CD4-positive, CD25-positive, alpha-beta regulatory T cell (primary cell): Measurements from ENCODE around the gene IQGAP1. TPM values are rescaled to one million over a fixed set of nuclear protein-coding genes. Genes with fewer than 3 reads are reported as not detected.

Experiments
- ATAC-seq, 2 donors: fragments of 150-1000 bp; cut with Tn5 transposase; one replicate each; pipeline ENCODE4 v1.10.0; 2021; ENCODE audit warnings: low read depth in 2 of 2, moderate number of reproducible peaks in 2 of 2, moderate library complexity in 1 of 2
- DNase-seq, 3 donors: peaks; one replicate each; pipeline versions ENCODE4 v3.0.0 to v3.0.0-alpha.2; 2012 to 2022; ENCODE audit warnings: mixed read lengths in 1 of 3
- H3K27ac ChIP-seq: one replicate; pipeline ENCODE4 v1.7.0; 2013; ENCODE audit warnings: mild to moderate bottlenecking, low read length; ENCODE audit not compliant: insufficient read depth, poor library complexity, severe bottlenecking
- H3K27me3 ChIP-seq: one replicate; pipeline ENCODE4 v1.7.0; 2013; ENCODE audit warnings: low read length; ENCODE audit not compliant: control insufficient read depth, insufficient read depth
- H3K36me3 ChIP-seq: one replicate; pipeline ENCODE4 v1.7.0; 2013; ENCODE audit warnings: mild to moderate bottlenecking, low read length, moderate library complexity; ENCODE audit not compliant: control insufficient read depth, insufficient read depth
- H3K4me1 ChIP-seq: 2 replicates; pipeline ENCODE4 v1.7.0; 2013; ENCODE audit warnings: mild to moderate bottlenecking, low read length; ENCODE audit not compliant: insufficient read depth, control insufficient read depth, poor library complexity, severe bottlenecking
- H3K4me3 ChIP-seq: one replicate; pipeline ENCODE4 v1.7.0; 2013; ENCODE audit warnings: low read depth, mild to moderate bottlenecking, low read length, moderate library complexity
- H3K9me3 ChIP-seq, 2 experiments: 1 replicate in 1 of 2; 2 replicates in 1 of 2; pipeline ENCODE4 v1.7.0; 2013; ENCODE audit warnings: low read length in 2 of 2, mild to moderate bottlenecking in 1 of 2, moderate library complexity in 1 of 2; ENCODE audit not compliant: control insufficient read depth in 2 of 2
- H3K27ac Mint-ChIP-seq, 3 donors: one replicate each; pipeline ENCODE4 v1.8.0; 2020 to 2022; ENCODE audit warnings: mild to moderate bottlenecking in 3 of 3, mixed read lengths in 3 of 3, moderate library complexity in 2 of 3
- H3K27me3 Mint-ChIP-seq: one replicate; pipeline ENCODE4 v1.8.0; 2022; ENCODE audit warnings: mild to moderate bottlenecking, mixed read lengths
- H3K36me3 Mint-ChIP-seq: one replicate; pipeline ENCODE4 v1.8.0; 2020; ENCODE audit warnings: mixed read lengths
- H3K4me1 Mint-ChIP-seq, 4 donors: one replicate each; pipeline ENCODE4 v1.8.0; 2020 to 2022; ENCODE audit warnings: mixed read lengths in 4 of 4, mild to moderate bottlenecking in 1 of 4
- H3K4me3 Mint-ChIP-seq, 4 donors: one replicate each; pipeline ENCODE4 v1.8.0; 2020 to 2022; ENCODE audit warnings: mild to moderate bottlenecking in 4 of 4, mixed read lengths in 4 of 4, moderate library complexity in 3 of 4
- H3K9me3 Mint-ChIP-seq, 7 donors: one replicate each; pipeline ENCODE4 v1.8.0; 2020 to 2022; ENCODE audit warnings: mixed read lengths in 7 of 7, mild to moderate bottlenecking in 3 of 7, moderate library complexity in 2 of 7
- polyA plus RNA-seq, 4 donors: library from polyadenylated mRNA; unstranded; fragments of 300-500 nt; fragmentation: Illumina TruSeq; gene quantifications; one replicate each; pipeline ENCODE4 v1.2.3, GENCODE V29; 2021
- total RNA-seq: library from RNA; stranded (reverse); gene quantifications from one replicate; pipeline ENCODE4 v1.2.3, GENCODE V29; 2022

Gene IQGAP1
- total and polyA plus RNA-seq, 5 donors from 2014 or later: 98.2 to 198 (median 144) TPM

- no peaks in the 10 kb centered on the region for H3K27me3 ChIP-seq
- H3K27ac ChIP-seq: no peak overlapping the region
- no peak overlapping the region for H3K4me3 ChIP-seq
- DNase-seq: no peak
- H3K4me3 Mint-ChIP-seq: no peak overlapping the region
- no peaks in the 10 kb centered on the region for H3K27me3 Mint-ChIP-seq
- H3K9me3 Mint-ChIP-seq: no peaks in the 10 kb centered on the region
- H3K36me3 Mint-ChIP-seq: peaks cover 29% of the 10 kb centered on the region
- peaks cover 18% of the 10 kb centered on the region for H3K4me1 ChIP-seq
- H3K9me3 ChIP-seq: no peaks in the 10 kb centered on the region
- H3K4me1 Mint-ChIP-seq: peaks cover 29 to 61% (median 43%) of the 10 kb centered on the region in 4 donors
- peak overlapping the region in 1 of 3 donors; percentile 16 for H3K27ac Mint-ChIP-seq
- peaks cover 43% of the 10 kb centered on the region for H3K36me3 ChIP-seq
- no peak for ATAC-seq
Observed at GRCh38 chr15:90427185-90427584, 39.1 kb downstream of the IQGAP1 start.

DNA sequence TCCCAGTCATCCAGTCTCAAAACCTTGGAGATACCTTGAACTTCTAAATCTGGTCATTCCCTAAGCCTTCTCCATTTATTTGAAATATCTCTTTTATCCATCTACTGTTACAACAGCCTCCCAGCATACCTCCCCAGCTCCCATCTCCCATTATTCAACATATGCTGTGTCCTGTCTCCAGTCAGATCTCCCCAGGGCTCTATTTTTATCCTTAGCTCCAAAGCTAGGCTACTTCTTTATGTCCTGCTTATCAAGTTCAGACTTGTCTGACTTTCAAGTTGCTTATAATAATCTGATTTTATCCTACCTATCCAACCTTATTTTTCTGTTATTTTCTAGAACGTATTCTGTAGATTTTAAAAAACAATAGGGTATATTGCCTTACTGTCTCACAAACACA, 44.2 kb downstream of the IQGAP1 start:
- H3K9me3 Mint-ChIP-seq: no peaks in the 10 kb centered on the region
- H3K4me3 Mint-ChIP-seq: no peak overlapping the region
- no peak overlapping the region for H3K27ac ChIP-seq
- H3K4me1 ChIP-seq: peaks cover 7% of the 10 kb centered on the region
- H3K36me3 Mint-ChIP-seq: peaks cover 48% of the 10 kb centered on the region
- DNase-seq (no peak), ATAC-seq (no peak)
- peaks cover 33 to 63% (median 38%) of the 10 kb centered on the region in 4 donors for H3K4me1 Mint-ChIP-seq
- no peaks in the 10 kb centered on the region for H3K27me3 Mint-ChIP-seq
- no peak overlapping the region for H3K4me3 ChIP-seq
- peak overlapping the region in 1 of 3 donors; percentile 12 for H3K27ac Mint-ChIP-seq
- no peaks in the 10 kb centered on the region for H3K9me3 ChIP-seq
- peaks cover 79% of the 10 kb centered on the region for H3K36me3 ChIP-seq
- no peaks in the 10 kb centered on the region for H3K27me3 ChIP-seq

GRCh38 chr15:90435652-90436337, 47.8 kb downstream of the IQGAP1 start:
- peaks cover 69% of the 10 kb centered on the region for H3K36me3 ChIP-seq
- peaks cover 7% of the 10 kb centered on the region for H3K4me1 ChIP-seq
- Mint-ChIP-seq H3K4me1 (peaks cover 26 to 51% (median 31%) of the 10 kb centered on the region in 4 donors), H3K4me3 (peak overlapping the region in 1 of 4 donors; percentile 33), H3K27me3 (no peaks in the 10 kb centered on the region), H3K27ac (peak overlapping the region in 2 of 3 donors; percentile 76 to 93), H3K9me3 (no peaks in the 10 kb centered on the region), H3K36me3 (peaks cover 48% of the 10 kb centered on the region)
- no peaks in the 10 kb centered on the region for H3K9me3 ChIP-seq
- no peaks in the 10 kb centered on the region for H3K27me3 ChIP-seq
- H3K27ac ChIP-seq: no peak overlapping the region
- H3K4me3 ChIP-seq: no peak overlapping the region
- no peak for ATAC-seq
- no peak for DNase-seq

DNA sequence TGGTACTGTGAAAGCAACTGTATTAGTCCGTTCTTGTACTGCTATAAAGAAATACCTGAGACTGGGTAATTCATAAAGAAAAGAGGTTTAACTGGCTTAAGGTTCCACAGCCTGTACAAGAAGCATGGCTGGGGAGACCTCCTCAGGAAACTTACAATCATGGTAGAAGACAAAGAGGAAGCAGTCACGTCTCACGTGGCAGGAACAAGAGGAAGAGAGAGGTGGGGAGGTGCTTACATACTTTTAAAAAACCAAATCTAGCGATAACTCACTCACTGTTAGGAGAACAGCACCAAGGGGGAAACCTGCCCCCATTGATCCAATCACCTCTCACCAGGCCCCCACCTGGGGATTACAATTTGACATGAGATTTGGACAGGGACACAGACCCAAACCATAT, 48.9 kb downstream of the IQGAP1 start:
- peaks cover 20 to 40% (median 24%) of the 10 kb centered on the region in 4 donors for H3K4me1 Mint-ChIP-seq
- ATAC-seq (no peak), DNase-seq (no peak)
- H3K27me3 ChIP-seq: no peaks in the 10 kb centered on the region
- no peak overlapping the region for H3K4me3 ChIP-seq
- H3K27ac Mint-ChIP-seq: peak overlapping the region in 2 of 3 donors; percentile 2 to 91
- H3K27me3 Mint-ChIP-seq: no peaks in the 10 kb centered on the region
- H3K9me3 ChIP-seq: no peaks in the 10 kb centered on the region
- H3K36me3 ChIP-seq: peaks cover 74% of the 10 kb centered on the region
- H3K9me3 Mint-ChIP-seq: no peaks in the 10 kb centered on the region
- no peak overlapping the region for H3K4me3 Mint-ChIP-seq
- peaks cover 57% of the 10 kb centered on the region for H3K36me3 Mint-ChIP-seq
- no peaks in the 10 kb centered on the region for H3K4me1 ChIP-seq
- no peak overlapping the region for H3K27ac ChIP-seq

- H3K36me3 ChIP-seq: peaks cover 75% of the 10 kb centered on the region
Observed at GRCh38 chr15:90437516-90437915, 49.5 kb downstream of the IQGAP1 start.

GRCh38 chr15:90439946-90440345, 51.9 kb downstream of the IQGAP1 start:
- no peaks in the 10 kb centered on the region for H3K27me3 ChIP-seq
- no peak overlapping the region for H3K4me3 Mint-ChIP-seq
- ATAC-seq (no peak), DNase-seq (no peak)
- H3K4me1 Mint-ChIP-seq: peaks cover 8 to 24% (median 21%) of the 10 kb centered on the region in 4 donors
- H3K4me1 ChIP-seq: no peaks in the 10 kb centered on the region
- peaks cover 41% of the 10 kb centered on the region for H3K36me3 Mint-ChIP-seq
- no peaks in the 10 kb centered on the region for H3K27me3 Mint-ChIP-seq
- peaks cover 77% of the 10 kb centered on the region for H3K36me3 ChIP-seq
- peak overlapping the region in 2 of 3 donors; percentile 26 to 78 for H3K27ac Mint-ChIP-seq
- H3K9me3 ChIP-seq: no peaks in the 10 kb centered on the region
- no peak overlapping the region for H3K27ac ChIP-seq
- no peaks in the 10 kb centered on the region for H3K9me3 Mint-ChIP-seq
- no peak overlapping the region for H3K4me3 ChIP-seq

More at GRCh38 chr15:90437516-90437915, 49.5 kb downstream of the IQGAP1 start:
- DNase-seq: no peak
- Mint-ChIP-seq H3K27ac (no peak overlapping the region), H3K9me3 (no peaks in the 10 kb centered on the region), H3K36me3 (peaks cover 51% of the 10 kb centered on the region), H3K27me3 (no peaks in the 10 kb centered on the region), H3K4me3 (no peak overlapping the region), H3K4me1 (peaks cover 14 to 35% (median 23%) of the 10 kb centered on the region in 4 donors)
- Histone ChIP-seq H3K27ac (peak overlapping the region; percentile 35), H3K4me1 (no peaks in the 10 kb centered on the region), H3K4me3 (no peak overlapping the region), H3K27me3 (no peaks in the 10 kb centered on the region), H3K9me3 (no peaks in the 10 kb centered on the region)
- ATAC-seq: no peak

DNA sequence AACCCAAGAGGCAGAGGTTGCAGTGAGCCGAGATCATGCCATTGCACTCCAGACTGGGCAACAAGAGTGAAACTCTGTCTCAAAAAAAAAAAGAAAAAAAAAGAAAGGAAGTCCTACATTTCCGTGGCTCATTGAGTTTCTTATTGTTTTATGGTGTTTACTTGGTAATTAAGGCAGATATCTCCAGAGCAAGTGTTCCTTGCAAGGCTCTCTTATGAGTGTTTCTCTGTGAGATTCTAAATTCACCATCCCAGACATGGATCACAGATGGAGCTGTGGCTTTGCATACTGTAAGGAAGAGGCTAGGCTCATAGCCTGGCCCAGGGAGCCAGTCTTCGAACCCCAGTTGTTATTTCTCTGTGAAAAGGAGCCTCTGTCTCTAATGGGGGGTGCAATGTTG, 53.0 kb downstream of the IQGAP1 start:
- Mint-ChIP-seq H3K36me3 (peaks cover 44% of the 10 kb centered on the region), H3K27ac (no peak overlapping the region), H3K27me3 (no peaks in the 10 kb centered on the region), H3K4me1 (peaks cover 10 to 24% (median 15%) of the 10 kb centered on the region in 4 donors), H3K4me3 (no peak overlapping the region), H3K9me3 (no peaks in the 10 kb centered on the region)
- ATAC-seq (no peak), DNase-seq (no peak)
- Histone ChIP-seq H3K27ac (no peak overlapping the region), H3K4me1 (no peaks in the 10 kb centered on the region), H3K27me3 (no peaks in the 10 kb centered on the region), H3K9me3 (no peaks in the 10 kb centered on the region), H3K36me3 (peaks cover 76% of the 10 kb centered on the region), H3K4me3 (no peak overlapping the region)

DNA sequence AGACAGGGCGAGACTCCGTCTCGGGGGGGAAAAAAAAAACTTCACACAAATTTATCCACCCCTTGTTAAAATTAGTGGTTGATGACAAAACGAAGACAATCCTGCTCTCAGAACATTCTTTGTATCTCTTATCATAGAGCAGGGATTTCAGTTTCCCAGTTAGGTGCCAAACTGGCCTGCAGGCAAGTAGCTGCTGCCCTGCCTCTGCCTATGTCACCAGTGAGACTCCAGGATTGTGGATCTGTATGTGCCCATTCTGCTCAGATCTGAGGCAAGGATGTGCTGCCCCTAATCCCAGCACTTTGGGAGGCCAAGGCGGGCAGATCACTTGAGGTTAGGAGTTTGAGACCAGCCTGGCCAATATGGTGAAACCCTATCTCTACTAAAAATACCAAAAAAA, 54.4 kb downstream of the IQGAP1 start:
- Histone ChIP-seq H3K9me3 (no peaks in the 10 kb centered on the region), H3K27ac (no peak overlapping the region), H3K27me3 (no peaks in the 10 kb centered on the region), H3K4me3 (no peak overlapping the region), H3K36me3 (peaks cover 77% of the 10 kb centered on the region), H3K4me1 (no peaks in the 10 kb centered on the region)
- ATAC-seq (no peak), DNase-seq (no peak)
- Mint-ChIP-seq H3K27me3 (no peaks in the 10 kb centered on the region), H3K36me3 (peaks cover 40% of the 10 kb centered on the region), H3K27ac (peak overlapping the region in 1 of 3 donors; percentile 60), H3K9me3 (no peaks in the 10 kb centered on the region), H3K4me1 (peaks cover 5 to 25% (median 9%) of the 10 kb centered on the region in 4 donors), H3K4me3 (no peak overlapping the region)
